ENCODE data around the gene TMEM248. TPM values are rescaled to one million over a fixed set of nuclear protein-coding genes. Genes with fewer than 3 reads are reported as not detected.

The TMEM248 gene
- total and polyA plus RNA-seq, 12 donors, result 10.2 to 53.4 (median 43.8) TPM

- WGBS, 2 donors, result 82 to 94% methylated on average over 2 of the region's 2 CpGs
- intact Hi-C loops (cut with DNase I), result loop anchor here in 1 of 10 donors (10.0 kb wide), 1 partner anchor 452 kb away; no protein-coding TSS in a partner anchor
- no peaks in the 10 kb centered on the region for H3K9me3 ChIP-seq
- DNase-seq (no peak), ATAC-seq (no peak)
- no peak overlapping the region for H3K4me3 ChIP-seq
- H3K4me1 ChIP-seq, result no peaks in the 10 kb centered on the region
- peaks cover 0 to 91% (median 19%) of the 10 kb centered on the region in 9 donors for H3K36me3 ChIP-seq
- no peaks in the 10 kb centered on the region for H3K27me3 ChIP-seq
- no peak overlapping the region for H3K27ac ChIP-seq
- no peak for TF ChIP-seq CTCF (IDR thresholded peaks at IDR 0.05)
Measured at GRCh38 chr7:67006965-67007364, 85.9 kb downstream of the TMEM248 start.

Other genes with a start within 250 kb of the TMEM248 start
- 10 to 100 TPM; 13.3 to 23.4 (median 17.4) TPM for gene RABGEF1, start 180.5 kb upstream of the TMEM248 start, total RNA-seq
- 10 to 100 TPM in 1 of 2 donors, 1 to 10 TPM in 1; 7.2 to 10.8 TPM for gene RABGEF1, start 180.5 kb upstream of the TMEM248 start, polyA plus RNA-seq
- gene SBDS, start 74.4 kb downstream of the TMEM248 start, total RNA-seq, result 100 to 1,000 TPM; 163 to 351 (median 242) TPM
- 100 to 1,000 TPM; 107 to 254 TPM for gene SBDS, start 74.4 kb downstream of the TMEM248 start, polyA plus RNA-seq
- gene TYW1, start 75.6 kb downstream of the TMEM248 start, total RNA-seq, result 10 to 100 TPM in 5 of 10 donors, 1 to 10 TPM in 5; 7.8 to 15.1 (median 10.0) TPM
- gene TYW1, start 75.6 kb downstream of the TMEM248 start, polyA plus RNA-seq, result 1 to 10 TPM; 6.7 to 6.9 TPM

All from heart right ventricle (tissue), 16 donors.